ENCODE data around the gene MSL3.

MSL3 gene

GRCh38 chrX:11784543-11784942 is 26.5 kb downstream of the MSL3 start:
- H3K27me3 Mint-ChIP-seq = no peaks in the 10 kb centered on the region
- ATAC-seq (no peak), DNase-seq (no peak)
- peaks cover 13% of the 10 kb centered on the region for H3K4me1 Mint-ChIP-seq
- H3K9me3 Mint-ChIP-seq = no peaks in the 10 kb centered on the region
- no peak overlapping the region for H3K27ac Mint-ChIP-seq
- no peak overlapping the region for H3K4me3 Mint-ChIP-seq

GRCh38 chrX:11786862-11787261 is 28.8 kb downstream of the MSL3 start:
- DNase-seq = no peak
- ATAC-seq = peak; percentile 68
- H3K27me3 Mint-ChIP-seq = no peaks in the 10 kb centered on the region

GRCh38 chrX:11787564-11787963 is 29.5 kb downstream of the MSL3 start:
- peak overlapping the region in 1 of 2 donors; percentile 33 for H3K27ac Mint-ChIP-seq
- DNase-seq (peak; percentile 63 to 73), ATAC-seq (peak; percentile 76)
- peaks cover 34% of the 10 kb centered on the region for H3K4me1 Mint-ChIP-seq
- H3K27me3 Mint-ChIP-seq = no peaks in the 10 kb centered on the region
- peak overlapping the region; percentile 72 to 74 for H3K4me3 Mint-ChIP-seq
- H3K9me3 Mint-ChIP-seq = no peaks in the 10 kb centered on the region

More at GRCh38 chrX:11786862-11787261, 28.8 kb downstream of the MSL3 start:
- Mint-ChIP-seq H3K4me1 (peaks cover 31% of the 10 kb centered on the region), H3K27ac (peak overlapping the region; percentile 54 to 57), H3K4me3 (peak overlapping the region; percentile 18 to 72), H3K9me3 (no peaks in the 10 kb centered on the region)

GRCh38 chrX:11789809-11790208 is 31.8 kb downstream of the MSL3 start:
- ATAC-seq (no peak), DNase-seq (no peak)
- Mint-ChIP-seq H3K4me3 (no peak overlapping the region), H3K9me3 (no peaks in the 10 kb centered on the region), H3K27ac (peak overlapping the region in 1 of 2 donors; percentile 82), H3K27me3 (no peaks in the 10 kb centered on the region), H3K4me1 (peaks cover 49% of the 10 kb centered on the region)

GRCh38 chrX:11791090-11791489 is 33.1 kb downstream of the MSL3 start:
- peak overlapping the region in 1 of 2 donors; percentile 63 for H3K27ac Mint-ChIP-seq
- H3K27me3 Mint-ChIP-seq = no peaks in the 10 kb centered on the region
- peak overlapping the region in 1 of 2 donors; percentile 41 for H3K4me3 Mint-ChIP-seq
- DNase-seq (no peak), ATAC-seq (no peak)
- H3K9me3 Mint-ChIP-seq = no peaks in the 10 kb centered on the region
- H3K4me1 Mint-ChIP-seq = peaks cover 50% of the 10 kb centered on the region

- no peak for DNase-seq
- no peak for ATAC-seq
- no peaks in the 10 kb centered on the region for H3K27me3 Mint-ChIP-seq
- no peaks in the 10 kb centered on the region for H3K9me3 Mint-ChIP-seq
- H3K27ac Mint-ChIP-seq = peak overlapping the region; percentile 76 to 90
- peaks cover 50% of the 10 kb centered on the region for H3K4me1 Mint-ChIP-seq
- H3K4me3 Mint-ChIP-seq = no peak overlapping the region
Measured at GRCh38 chrX:11791537-11791936, 33.5 kb downstream of the MSL3 start.

- Mint-ChIP-seq H3K4me3 (peak overlapping the region; percentile 46 to 57), H3K4me1 (peaks cover 48% of the 10 kb centered on the region), H3K27ac (peak overlapping the region; percentile 93 to 97), H3K27me3 (no peaks in the 10 kb centered on the region), H3K9me3 (peaks cover 0 to 5% of the 10 kb centered on the region in 2 donors)
- ATAC-seq = peak; percentile 97
- peak; percentile 59 to 77 for DNase-seq
Measured at GRCh38 chrX:11792461-11793421, 34.7 kb downstream of the MSL3 start.

GRCh38 chrX:11793734-11794133 is 35.7 kb downstream of the MSL3 start:
- no peak for DNase-seq
- Mint-ChIP-seq H3K9me3 (peaks cover 0 to 5% of the 10 kb centered on the region in 2 donors), H3K4me1 (peaks cover 44% of the 10 kb centered on the region), H3K27me3 (no peaks in the 10 kb centered on the region), H3K4me3 (peak overlapping the region; percentile 24 to 46), H3K27ac (peak overlapping the region; percentile 93 to 97)
- ATAC-seq = no peak

- Mint-ChIP-seq H3K27ac (no peak overlapping the region), H3K27me3 (no peaks in the 10 kb centered on the region), H3K9me3 (no peaks in the 10 kb centered on the region), H3K4me1 (no peaks in the 10 kb centered on the region), H3K4me3 (no peak overlapping the region)
- ATAC-seq = no peak
- DNase-seq = no peak
Measured at GRCh38 chrX:11813341-11813740, 55.3 kb downstream of the MSL3 start.
